DND-41 (cell line): Measurements from ENCODE around the gene ARID3A.

Experiments used
- EZH2 ChIP-seq: IDR thresholded peaks from 3 replicates; pipeline ENCODE4 v1.6.1; 2012; ENCODE audit warnings: borderline replicate concordance, low read depth, mild to moderate bottlenecking, moderate library complexity, low read length, inconsistent platforms; ENCODE audit not compliant: severe bottlenecking
- TF ChIP-seq, protein P1 (sequence below): IDR thresholded peaks from 2 replicates; pipeline ENCODE4 v1.5.1; 2012; ENCODE audit warnings: borderline replicate concordance, low read length, moderate library complexity, mild to moderate bottlenecking; ENCODE audit not compliant: poor library complexity, severe bottlenecking; ENCODE audit errors: extremely low read depth

GRCh38 chr19:954672-955494 lies 29.0 kb downstream of the ARID3A start:
- TF ChIP-seq, protein P1, sequence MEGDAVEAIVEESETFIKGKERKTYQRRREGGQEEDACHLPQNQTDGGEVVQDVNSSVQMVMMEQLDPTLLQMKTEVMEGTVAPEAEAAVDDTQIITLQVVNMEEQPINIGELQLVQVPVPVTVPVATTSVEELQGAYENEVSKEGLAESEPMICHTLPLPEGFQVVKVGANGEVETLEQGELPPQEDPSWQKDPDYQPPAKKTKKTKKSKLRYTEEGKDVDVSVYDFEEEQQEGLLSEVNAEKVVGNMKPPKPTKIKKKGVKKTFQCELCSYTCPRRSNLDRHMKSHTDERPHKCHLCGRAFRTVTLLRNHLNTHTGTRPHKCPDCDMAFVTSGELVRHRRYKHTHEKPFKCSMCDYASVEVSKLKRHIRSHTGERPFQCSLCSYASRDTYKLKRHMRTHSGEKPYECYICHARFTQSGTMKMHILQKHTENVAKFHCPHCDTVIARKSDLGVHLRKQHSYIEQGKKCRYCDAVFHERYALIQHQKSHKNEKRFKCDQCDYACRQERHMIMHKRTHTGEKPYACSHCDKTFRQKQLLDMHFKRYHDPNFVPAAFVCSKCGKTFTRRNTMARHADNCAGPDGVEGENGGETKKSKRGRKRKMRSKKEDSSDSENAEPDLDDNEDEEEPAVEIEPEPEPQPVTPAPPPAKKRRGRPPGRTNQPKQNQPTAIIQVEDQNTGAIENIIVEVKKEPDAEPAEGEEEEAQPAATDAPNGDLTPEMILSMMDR = no peak
- no peak for TF ChIP-seq EZH2
